Measurements from ENCODE around the gene ANKRD18A.

The ANKRD18A gene

DNA sequence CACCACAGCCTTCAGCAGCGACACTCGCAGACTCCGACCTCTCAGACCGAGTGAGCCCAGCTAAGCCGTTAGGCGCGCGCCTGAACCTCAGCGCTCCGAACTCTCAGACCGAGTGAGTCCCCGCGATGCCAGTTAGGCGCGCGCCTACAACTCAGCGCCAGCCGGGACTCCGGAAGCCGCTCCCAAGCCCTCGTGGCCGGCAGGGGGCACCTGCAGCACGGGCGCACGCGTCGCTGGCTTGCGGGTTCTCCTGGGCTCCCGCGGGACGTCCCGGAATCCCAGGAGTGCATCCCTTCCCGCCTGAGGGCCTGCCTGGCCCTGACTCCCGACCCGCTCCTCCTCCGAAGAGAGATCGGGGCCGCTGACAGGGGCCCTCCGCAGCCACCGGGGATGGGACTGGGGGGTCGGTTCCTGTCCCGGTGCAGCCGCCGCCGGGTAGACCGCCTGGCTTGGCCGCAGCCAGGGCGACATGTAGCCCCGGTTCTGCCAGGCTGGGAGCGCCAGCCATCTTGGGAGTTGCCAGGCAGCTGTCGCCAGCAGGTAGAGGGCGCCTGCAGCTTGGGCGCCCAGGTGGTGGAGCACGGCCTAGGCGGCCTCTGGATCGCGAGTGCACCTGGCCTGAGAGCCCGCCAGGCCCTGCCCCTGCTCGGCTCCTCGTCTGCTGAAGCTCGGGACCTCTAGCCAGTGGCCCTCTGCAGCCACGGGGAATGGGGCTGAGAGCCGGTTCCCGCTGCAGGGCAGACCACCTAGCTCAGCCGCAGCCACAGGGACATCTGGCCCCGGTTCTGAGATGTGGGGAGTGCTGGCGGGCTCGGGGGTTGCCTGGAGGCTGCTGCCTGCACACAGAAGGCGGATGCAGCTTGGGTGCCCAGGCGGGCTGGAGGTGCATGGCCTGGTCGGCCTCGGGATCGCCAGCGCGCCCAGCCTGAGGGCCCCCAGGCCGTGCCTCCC lies at the start of gene ANKRD18A:
ANKRD18A (minus strand) TSS at position 114 of the 951 bp plus-strand sequence. CDS start 311 bp downstream, outside the sequence.
- in situ Hi-C loops (cut with HindIII; ENCODE audit: low sequenced_read_pairs), result no loop called here

DNA sequence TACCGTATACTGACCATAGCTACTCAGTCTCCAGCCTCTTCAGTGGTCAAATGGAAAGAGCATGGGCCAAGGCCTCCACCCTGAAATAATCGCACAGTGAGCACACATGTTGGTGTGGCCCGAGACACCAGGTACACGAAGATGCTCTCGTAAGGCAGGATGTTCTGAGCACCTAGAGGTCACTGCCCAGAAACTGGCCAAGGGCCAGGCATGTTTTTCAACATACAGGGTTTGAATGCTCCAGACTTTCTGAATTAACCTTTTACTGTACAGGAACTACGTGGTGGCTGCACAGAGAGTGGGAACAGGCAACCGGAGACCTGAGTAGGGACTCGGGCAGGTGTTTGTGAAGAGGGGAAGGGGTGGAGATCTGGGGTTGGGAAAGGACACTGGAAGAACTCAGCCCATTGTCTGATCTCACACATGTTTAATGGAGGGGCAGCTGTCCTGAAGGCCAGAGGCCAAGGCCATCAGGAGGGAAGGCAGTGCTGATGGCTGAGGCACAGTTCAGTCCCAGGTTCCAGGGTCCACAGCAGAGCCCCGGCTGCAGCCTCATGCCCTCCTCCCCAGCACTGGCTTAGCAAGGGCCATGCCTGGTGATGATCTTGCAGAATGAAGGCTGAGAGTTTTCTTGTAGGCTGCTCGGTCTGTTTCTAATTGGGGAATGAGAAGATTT lies 48.5 kb upstream of the ANKRD18A start:
- in situ Hi-C loops (cut with HindIII; ENCODE audit: low sequenced_read_pairs), result no loop called here

DNA sequence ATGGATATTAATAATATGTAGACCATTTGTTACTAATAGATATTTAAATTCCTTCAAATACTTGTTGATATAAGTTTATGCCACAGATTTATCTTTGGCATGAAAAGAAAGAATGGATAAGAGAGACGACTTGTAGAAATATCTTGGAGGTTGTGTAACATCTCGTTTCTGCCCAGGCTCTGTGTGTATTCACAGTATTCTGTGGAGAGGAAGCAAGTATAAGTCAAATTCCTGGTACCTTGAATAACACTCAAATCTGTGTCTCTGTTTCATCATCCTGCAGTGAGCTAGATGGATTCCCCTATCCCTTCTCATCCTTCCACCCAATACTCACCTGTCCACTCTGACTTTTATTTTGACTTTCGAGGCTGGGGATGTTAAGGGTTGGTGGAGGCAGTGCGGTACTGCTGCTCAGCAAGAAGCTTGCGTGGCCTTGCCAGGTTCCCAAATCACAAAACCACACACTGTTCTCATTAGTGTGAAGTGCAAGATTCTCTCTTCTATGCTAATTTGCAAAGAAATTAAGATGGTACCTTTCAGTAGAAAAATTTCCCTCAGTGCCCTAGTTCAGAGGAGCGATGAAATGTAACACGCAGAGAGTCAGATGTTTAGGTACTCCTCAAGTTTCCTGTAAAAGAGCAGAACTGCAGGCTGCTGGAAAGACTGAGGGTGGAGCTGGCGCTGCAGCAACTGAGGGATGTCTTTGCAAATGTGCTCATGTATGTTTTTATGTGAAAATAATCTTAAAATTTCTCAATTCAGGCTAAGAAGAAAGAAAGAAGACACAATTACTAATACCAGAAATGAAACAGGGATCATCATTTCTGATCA lies 42.6 kb upstream of the ANKRD18A start:
- in situ Hi-C loops (cut with HindIII; ENCODE audit: low sequenced_read_pairs), result loop anchor here (5.0 kb wide), 1 partner anchor 34 kb away; no protein-coding TSS in a partner anchor

DNA sequence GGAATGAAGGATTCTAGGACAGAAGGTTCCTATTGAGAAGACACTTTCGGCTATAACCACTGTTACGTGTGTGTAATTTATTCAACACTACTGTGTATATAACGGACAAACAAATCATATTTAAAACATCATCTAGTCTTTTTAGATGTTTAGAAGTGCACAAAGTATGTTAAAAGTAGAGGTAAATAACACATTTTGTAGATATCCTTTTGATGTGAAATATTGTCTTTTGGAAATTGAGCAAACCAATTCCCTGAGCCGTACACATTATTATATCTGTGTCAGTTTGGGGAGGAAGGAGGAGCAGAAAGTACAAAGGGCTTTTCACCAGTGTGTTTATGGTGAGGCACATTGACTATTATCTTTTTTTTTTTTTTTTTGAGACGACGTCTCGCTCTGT lies 39.1 kb upstream of the ANKRD18A start:
- in situ Hi-C loops (cut with HindIII; ENCODE audit: low sequenced_read_pairs), result no loop called here

DNA sequence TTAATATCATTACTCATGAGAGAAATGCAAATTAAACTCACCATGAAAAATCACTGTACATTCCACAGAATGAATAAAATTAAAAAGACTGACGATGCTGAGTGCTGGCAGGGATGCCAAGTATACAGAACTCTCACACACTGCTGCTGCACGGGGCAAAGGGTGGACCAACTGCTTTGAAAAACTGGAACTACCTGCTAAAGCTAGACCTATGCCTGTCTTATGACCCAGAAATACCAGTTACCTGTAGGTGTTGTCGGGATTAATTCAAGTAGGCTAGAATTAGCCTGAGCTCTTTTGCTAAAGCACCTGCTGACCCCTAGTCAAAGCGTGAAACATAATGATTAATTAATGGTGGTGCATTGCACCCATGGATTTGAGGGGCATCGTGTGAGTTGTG lies 36.5 kb upstream of the ANKRD18A start:
- in situ Hi-C loops (cut with HindIII; ENCODE audit: low sequenced_read_pairs), result no loop called here

DNA sequence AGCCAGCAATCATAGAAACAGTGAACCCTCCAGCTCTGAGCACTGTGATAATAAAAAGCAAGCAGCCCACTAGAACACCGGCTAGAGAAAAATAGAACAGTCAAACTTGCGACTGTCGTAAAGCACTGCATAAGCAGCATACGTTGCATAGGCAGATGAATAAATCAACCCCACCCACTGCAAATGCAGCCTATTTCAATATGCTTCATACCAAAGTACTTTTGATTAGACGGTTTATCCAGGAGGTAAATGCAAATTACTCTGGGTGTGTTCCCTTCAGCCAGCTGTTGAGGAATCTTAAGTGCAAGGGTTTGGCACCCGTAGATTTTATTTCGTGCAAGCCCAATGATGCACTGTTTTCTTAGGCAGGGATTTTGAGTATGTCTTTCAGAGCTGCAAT lies 32.1 kb upstream of the ANKRD18A start:
- in situ Hi-C loops (cut with HindIII; ENCODE audit: low sequenced_read_pairs), result no loop called here

DNA sequence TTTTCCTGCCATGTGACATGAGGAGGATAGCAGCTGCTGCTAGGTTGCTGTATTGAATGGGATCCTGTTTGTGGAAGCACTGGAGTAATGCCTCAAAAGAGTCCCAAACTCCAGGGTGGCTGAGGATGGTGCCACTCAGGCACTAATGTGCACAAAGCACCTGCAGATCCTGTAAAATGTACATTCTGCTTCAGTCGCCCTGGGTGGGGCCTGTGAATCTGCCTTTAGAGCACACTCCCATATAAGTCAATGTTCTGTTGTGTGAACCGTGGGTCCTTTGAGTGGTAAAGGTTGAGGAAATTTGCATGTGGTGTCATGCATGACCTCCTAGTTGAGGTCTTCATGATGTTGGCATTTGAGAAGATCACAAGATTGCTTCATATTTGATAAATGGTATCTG lies 31.6 kb upstream of the ANKRD18A start:
- in situ Hi-C loops (cut with HindIII; ENCODE audit: low sequenced_read_pairs), result no loop called here

DNA sequence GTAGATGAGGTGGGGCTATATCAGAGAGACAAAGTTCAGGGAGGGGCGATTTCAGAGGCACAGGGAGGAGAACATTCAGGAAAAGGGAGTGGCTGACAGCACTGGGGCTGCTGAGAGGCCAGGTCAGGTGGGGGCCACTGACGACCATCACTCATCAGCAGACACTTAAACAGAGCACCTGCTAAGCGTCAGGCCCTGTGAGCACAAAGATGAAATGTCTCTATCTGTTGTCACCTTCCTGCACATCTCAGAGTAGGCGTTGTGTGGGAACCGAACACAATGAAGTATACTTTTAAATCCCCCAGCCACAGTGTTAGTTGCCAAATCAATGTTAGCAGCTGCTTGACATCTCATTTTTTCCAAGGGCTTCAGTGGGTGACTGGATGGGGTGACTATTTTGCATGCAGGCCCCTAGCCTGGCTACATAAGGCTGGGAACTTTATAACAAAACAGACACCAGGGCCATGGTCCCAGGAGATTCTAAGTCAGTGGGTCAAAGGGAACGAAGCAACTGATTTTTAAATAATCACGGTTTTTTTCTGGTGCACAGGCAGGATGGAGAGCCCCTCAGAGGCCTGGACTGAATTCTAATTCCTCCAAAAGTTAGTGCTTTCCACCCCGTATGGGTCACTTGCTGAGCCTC lies 31.1 kb upstream of the ANKRD18A start:
- in situ Hi-C loops (cut with HindIII; ENCODE audit: low sequenced_read_pairs), result no loop called here

DNA sequence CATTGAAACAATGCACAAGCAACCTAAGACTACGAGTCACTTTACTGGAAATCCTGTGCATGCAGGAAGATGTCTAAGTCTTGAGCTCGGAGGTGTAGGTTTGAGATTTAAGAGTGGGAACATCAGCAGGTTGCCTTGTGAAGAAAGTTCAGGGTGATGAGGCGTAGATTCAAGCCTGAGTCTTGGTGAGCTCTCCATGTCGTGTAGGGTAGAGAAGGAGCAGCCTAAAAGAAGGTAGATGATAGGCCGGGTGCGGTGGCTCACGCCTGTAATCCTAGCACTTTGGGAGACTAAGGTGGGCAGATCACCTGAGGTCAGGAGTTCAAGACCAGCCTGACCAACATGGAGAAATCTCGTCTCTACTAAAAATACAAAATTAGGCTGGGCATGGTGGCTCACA lies 30.2 kb upstream of the ANKRD18A start:
- in situ Hi-C loops (cut with HindIII; ENCODE audit: low sequenced_read_pairs), result no loop called here

DNA sequence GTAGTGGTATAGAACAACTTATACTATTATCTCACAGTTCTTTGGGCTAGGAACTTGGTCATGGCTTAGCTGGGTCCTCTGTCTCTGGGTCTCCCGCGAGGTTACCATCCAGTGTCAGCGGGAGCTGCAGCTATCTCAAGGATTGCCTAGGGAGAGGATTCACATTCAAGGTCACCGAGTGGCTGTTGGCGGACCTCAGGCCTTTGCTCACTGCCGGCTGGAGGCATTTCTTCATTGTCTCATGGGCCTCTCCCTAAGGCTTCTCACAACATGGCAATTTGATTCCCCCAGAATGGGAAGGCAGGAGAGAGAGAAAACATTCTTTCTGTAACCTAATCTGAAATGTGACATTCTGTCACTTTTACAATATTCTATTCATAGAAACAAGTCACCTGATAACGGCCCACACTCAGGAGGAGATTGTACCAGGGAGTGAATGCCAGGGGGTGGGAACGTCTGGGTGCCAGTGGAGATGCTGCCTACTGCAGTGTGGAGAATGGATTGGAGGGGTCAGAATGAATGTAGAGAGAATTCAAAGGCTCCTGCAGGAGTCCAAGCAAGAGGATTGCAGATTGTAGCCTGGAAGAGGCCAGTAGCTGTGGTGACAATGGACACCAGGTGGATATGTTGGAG lies 29.5 kb upstream of the ANKRD18A start:
- in situ Hi-C loops (cut with HindIII; ENCODE audit: low sequenced_read_pairs), result no loop called here

DNA sequence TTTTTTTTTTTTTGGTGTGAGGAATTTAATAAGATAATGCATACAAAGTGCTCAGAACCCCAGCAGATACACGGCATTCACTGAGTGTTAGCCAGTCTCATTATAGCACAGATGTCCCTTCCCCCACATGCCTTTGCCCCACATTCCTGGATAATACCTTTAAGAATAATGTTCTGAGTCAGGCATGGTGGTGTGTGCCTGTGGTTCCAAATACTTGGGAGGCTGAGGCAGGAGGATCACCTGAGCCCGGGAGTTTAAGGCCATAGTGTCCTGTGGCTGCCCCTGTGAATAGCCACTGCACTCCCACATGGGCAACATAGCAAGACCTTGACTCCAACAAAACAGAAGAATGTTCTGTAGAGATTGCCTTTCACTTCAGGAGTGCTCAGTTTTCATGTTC lies 24.2 kb upstream of the ANKRD18A start:
- in situ Hi-C loops (cut with HindIII; ENCODE audit: low sequenced_read_pairs), result no loop called here

DNA sequence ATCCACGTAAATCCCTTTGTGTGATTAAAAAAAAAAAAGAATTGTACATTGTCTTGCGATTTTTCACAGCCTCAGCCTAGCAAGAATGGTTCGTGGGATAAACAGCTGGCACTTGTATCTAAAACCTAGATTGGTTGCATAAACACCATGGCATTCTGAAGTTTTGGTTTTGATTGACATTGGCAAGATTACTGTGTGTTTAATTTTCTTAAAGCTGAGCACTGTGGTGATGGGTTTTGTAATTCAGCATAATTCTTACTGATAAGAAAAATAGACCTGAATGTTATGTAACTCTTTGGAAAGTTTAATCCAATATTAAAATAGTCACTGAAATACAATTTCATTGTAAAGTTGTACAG lies 23.4 kb upstream of the ANKRD18A start:
- in situ Hi-C loops (cut with HindIII; ENCODE audit: low sequenced_read_pairs), result no loop called here

DNA sequence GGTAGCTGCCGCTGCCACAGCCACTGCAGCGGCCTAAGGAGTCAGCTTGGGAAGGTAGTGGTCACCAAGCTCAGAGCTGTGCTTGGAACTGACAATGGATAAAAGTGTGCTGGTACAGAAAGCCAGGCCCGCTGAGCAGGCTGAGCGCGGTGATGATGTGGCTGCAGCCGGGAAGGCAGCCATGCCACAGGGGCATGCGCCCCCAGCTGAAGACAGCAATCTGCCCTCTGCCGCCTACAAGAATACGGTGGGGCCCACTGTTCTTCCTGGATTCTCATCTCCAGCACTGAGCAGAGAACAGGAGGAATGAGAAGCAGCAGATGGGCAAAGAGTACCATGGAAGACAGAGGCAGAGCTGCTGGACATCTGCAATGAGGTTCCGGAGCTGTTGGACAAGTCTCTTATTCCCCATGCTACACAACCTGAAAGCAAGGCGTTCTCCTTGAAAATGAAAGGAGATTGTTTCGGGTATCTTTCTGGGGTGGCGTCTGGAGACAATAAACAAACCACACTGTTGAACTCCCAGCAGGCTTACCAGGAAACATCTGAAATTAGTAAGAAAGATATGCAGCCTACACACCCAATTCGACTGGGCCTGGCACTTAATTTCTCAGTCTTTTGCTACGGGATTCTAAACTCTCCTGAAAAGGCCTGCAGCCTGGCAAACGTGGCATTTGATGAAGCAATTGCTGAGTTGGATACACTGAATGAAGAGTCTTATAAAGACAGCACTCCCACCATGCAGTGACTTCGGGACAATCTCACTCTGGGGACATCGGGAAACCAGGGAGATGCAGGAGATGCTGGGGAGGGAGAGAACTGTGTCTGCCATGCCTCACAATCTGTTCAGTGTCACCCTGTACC lies 22.8 kb upstream of the ANKRD18A start:
- in situ Hi-C loops (cut with HindIII; ENCODE audit: low sequenced_read_pairs), result no loop called here

DNA sequence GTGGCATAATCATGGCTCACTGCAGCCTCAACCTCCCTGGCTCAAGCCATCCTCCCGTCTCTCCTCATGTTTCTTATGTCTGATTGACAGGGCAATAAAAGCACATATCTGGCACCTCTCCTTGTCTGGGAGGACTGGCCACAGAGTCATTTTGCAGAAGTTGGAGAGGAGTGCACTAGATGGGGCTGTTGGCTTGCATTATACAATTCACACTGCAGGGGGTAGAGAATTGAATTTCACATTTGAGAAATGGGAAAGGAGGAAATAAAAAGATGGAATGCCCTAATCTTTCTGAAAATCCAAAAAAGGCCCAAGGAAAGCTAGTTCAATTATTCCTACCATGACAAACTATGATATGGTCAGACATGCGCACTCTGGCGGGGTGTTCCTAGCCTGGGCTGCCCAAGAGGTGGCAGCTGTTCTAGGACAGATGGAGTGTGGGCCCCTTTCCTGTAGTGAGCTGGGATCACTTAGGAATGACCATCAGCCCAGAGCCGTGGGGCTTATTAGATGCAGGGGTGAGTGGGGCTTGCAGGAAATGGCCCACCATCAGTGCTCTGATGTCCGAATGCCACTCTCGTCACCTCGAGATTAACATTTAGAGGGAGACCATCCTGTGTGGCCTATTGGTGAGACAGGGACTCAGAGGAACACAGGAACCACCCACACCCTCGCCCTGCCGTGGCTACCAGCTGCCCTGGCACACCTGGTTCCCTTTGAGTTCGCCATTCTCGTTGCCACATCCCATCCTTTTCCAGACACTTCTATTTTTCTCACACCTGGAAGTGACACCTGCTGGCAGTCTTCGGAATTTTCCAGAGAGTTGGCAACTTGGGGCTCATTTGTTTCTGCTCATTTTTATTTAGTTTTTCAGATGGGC lies 21.8 kb upstream of the ANKRD18A start:
- in situ Hi-C loops (cut with HindIII; ENCODE audit: low sequenced_read_pairs), result no loop called here

DNA sequence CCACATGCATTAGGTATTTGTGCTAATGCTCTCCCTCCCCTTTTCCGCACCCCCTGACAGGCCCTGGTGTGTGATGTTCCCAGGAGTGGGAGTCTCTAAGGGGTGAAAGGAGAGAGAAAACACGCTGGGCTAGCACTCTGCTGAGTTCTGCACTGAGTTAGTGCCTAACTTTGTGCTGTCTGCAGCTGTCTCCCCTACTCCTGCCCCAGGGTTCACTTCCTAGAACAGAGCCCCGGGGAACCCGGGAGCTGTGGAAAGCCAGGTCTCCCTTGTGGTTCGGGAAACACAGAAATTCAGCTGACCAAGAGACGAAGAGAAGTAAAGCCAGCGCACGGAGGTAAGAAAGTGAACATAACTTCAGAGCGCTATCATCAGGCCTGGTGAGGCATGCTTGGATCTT lies 20.7 kb upstream of the ANKRD18A start:
- in situ Hi-C loops (cut with HindIII; ENCODE audit: low sequenced_read_pairs), result no loop called here

DNA sequence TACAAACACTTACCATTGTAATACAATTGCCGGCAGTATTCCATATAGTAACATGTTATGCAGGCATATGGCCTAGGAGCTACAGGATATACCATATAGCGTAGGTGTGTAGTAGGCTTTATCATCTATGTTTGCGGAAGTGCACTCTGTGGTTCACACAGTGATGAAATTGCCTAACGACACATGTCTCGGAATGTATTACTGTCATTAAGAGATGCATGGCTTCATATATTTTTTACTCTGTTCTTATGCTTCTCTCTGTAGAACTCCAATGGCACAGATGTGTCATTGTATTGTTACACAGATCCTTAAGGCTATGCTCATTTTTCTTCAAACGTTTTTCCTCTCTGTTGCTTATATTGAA lies 19.2 kb upstream of the ANKRD18A start:
- in situ Hi-C loops (cut with HindIII; ENCODE audit: low sequenced_read_pairs), result no loop called here

DNA sequence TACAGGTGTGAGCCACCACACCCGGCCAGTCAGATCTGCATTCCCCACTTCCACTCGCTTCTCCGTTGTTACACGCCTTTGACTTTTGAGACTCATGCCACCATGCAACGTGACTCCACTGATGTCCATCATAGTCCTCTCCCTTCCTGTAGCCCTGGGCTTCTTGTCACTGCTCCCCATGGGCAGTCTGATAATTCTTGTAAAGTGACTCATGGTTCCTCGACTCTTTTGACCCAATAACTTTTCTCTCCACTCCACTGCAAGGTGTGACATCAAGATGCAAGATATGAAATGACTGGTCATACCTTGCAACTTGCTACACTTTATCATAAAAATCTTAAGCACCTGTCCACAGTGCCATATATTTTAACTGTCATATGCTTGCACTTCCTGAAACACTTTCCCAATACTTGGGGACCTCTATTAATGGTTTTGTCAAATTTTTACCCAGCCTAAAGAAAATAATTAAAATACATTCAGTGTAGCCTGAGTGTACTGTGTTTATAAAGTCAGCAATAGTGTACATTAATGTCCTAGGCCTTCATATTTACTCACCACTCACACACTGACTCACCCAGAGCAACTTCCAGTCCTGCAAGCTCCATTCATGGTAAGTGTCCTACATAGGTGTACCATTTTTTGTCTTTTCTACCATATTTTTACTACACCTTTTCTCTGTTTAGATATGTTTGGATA lies 18.6 kb upstream of the ANKRD18A start:
- in situ Hi-C loops (cut with HindIII; ENCODE audit: low sequenced_read_pairs), result no loop called here

DNA sequence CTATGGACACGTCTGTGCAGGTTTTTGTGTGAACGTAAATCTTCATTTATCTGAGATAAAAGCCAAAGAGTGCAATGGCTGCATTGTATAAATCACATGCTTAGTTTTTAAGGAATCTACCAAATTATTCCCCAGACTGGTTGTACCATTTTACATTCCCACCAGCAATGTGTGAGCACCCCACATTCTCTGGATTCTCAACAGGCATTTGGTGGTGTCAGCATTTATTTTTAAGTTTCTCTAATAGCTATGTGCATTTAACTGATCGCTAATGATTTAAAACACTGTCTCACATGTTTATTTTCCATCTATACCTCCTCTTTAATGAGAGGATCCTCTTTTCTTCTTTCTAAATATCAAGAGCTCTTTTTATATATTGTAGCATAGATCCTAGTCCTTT lies 13.9 kb upstream of the ANKRD18A start:
- in situ Hi-C loops (cut with HindIII; ENCODE audit: low sequenced_read_pairs), result no loop called here

Data from endothelial cell of hepatic sinusoid (primary cell).